Smooth muscle cell (in vitro differentiated cells): ENCODE data around the gene GPX6. TPM values are rescaled to one million over a fixed set of nuclear protein-coding genes. Genes with fewer than 3 reads are reported as not detected.

Source experiments
- DNase-seq: peaks from one replicate; lab custom pipeline; 2025; ENCODE audit not compliant: unreplicated experiment; lab: John Stamatoyannopoulos, UW
- H2AFZ ChIP-seq: fragments of 200-600 bp; sonication (generic); 2 replicates; pipeline ENCODE4 v1.6.0; 2016; ENCODE audit warnings: antibody characterized with exemption, low read depth, mild to moderate bottlenecking
- H3F3A ChIP-seq: fragments of 200-600 bp; sonication (generic); 2 replicates; pipeline ENCODE4 v1.6.0; 2017; ENCODE audit warnings: antibody characterized with exemption, low read depth
- H3K27ac ChIP-seq: fragments of 200-600 bp; sonication (generic); 2 replicates; pipeline ENCODE4 v1.5.1; 2016; ENCODE audit warnings: low read depth, mild to moderate bottlenecking
- H3K27me3 ChIP-seq: fragments of 200-600 bp; sonication (generic); 2 replicates; pipeline ENCODE4 v1.6.1; 2016; ENCODE audit warnings: low read depth, mild to moderate bottlenecking
- H3K36me3 ChIP-seq: fragments of 200-600 bp; sonication (generic); 2 replicates; pipeline ENCODE4 v1.5.1; 2016; ENCODE audit warnings: low read depth
- H3K4me1 ChIP-seq: fragments of 200-600 bp; sonication (generic); 2 replicates; pipeline ENCODE4 v1.5.1; 2016; ENCODE audit warnings: low read depth
- H3K4me2 ChIP-seq: fragments of 200-600 bp; sonication (generic); 2 replicates; pipeline ENCODE4 v1.6.0; 2016; ENCODE audit warnings: mild to moderate bottlenecking
- H3K4me3 ChIP-seq: fragments of 200-600 bp; sonication (generic); 2 replicates; pipeline ENCODE4 v1.5.1; 2016; ENCODE audit warnings: mild to moderate bottlenecking
- H3K79me2 ChIP-seq: fragments of 200-600 bp; sonication (generic); 2 replicates; pipeline ENCODE4 v1.6.0; 2016; ENCODE audit warnings: low read depth, mild to moderate bottlenecking
- H3K9ac ChIP-seq: fragments of 200-600 bp; sonication (generic); 2 replicates; pipeline ENCODE4 v1.6.0; 2016; ENCODE audit warnings: low read depth
- H3K9me3 ChIP-seq: fragments of 200-600 bp; sonication (generic); replicated peaks from 2 replicates; pipeline ENCODE4 v1.5.1; 2016; ENCODE audit warnings: low read depth
- H4K20me1 ChIP-seq: fragments of 200-600 bp; sonication (generic); 2 replicates; pipeline ENCODE4 v1.6.0; 2016; ENCODE audit warnings: low read depth
- CTCF ChIP-seq: fragments of 200-600 bp; sonication (generic); IDR thresholded peaks from 2 replicates; pipeline ENCODE4 v1.5.1; 2017; ENCODE audit warnings: borderline replicate concordance, mild to moderate bottlenecking, antibody characterized with exemption; ENCODE audit not compliant: insufficient read depth, poor library complexity, severe bottlenecking
- WGBS: methylation state at CpG from one replicate; pipeline ENCODE4 v1.1.7; 2016; ENCODE audit warnings: low lambda C conversion rate; 5-methylcytosine and 5-hydroxymethylcytosine counted together
- polyA plus RNA-seq: library from polyadenylated mRNA; unstranded; fragments of >200 nt; fragmentation: Nextera tagmentation; extraction: Ambion mirVana; gene quantifications from 2 replicates; pipeline ENCODE4 v1.2.1, GENCODE V29; 2016
- total RNA-seq: library from RNA; depleted of rRNA; stranded (reverse); fragments of >200 nt; gene quantifications from 2 replicates; pipeline ENCODE4 v1.2.3, GENCODE V29; 2014

The GPX6 gene
- total and polyA plus RNA-seq, 2 experiments from 2014 or later = not detected

- no peak for DNase-seq
- H3K4me2 ChIP-seq = peak overlapping the region; percentile 88
These were observed 21.5 kb upstream of the GPX6 start for GRCh38 chr6:28537065-28537464.

GRCh38 chr6:28534875-28535274 is 19.3 kb upstream of the GPX6 start:
- no peaks in the 10 kb centered on the region for H3K27me3 ChIP-seq
- H2AFZ ChIP-seq = no peak overlapping the region
- H3K36me3 ChIP-seq = no peaks in the 10 kb centered on the region
- TF ChIP-seq CTCF = no peak
- H3K9me3 ChIP-seq = no peaks in the 10 kb centered on the region
- H3F3A ChIP-seq = peaks cover 9% of the 10 kb centered on the region
- H3K9ac ChIP-seq = no peak overlapping the region
- no peak overlapping the region for H3K27ac ChIP-seq
- no peak overlapping the region for H3K4me2 ChIP-seq
- WGBS = 87% methylated on average over 2 of the region's 2 CpGs
- H3K4me3 ChIP-seq = no peak overlapping the region
- H4K20me1 ChIP-seq = no peaks in the 10 kb centered on the region
- no peaks in the 10 kb centered on the region for H3K79me2 ChIP-seq
- DNase-seq = no peak
- peaks cover 14% of the 10 kb centered on the region for H3K4me1 ChIP-seq

More at GRCh38 chr6:28537065-28537464, 21.5 kb upstream of the GPX6 start:
- TF ChIP-seq CTCF = no peak
- Histone ChIP-seq H3F3A (peaks cover 12% of the 10 kb centered on the region), H3K4me1 (peaks cover 14% of the 10 kb centered on the region), H3K27me3 (no peaks in the 10 kb centered on the region), H3K4me3 (peak overlapping the region; percentile 70), H3K9ac (peak overlapping the region; percentile 58), H3K36me3 (no peaks in the 10 kb centered on the region), H3K79me2 (no peaks in the 10 kb centered on the region), H3K27ac (peak overlapping the region; percentile 24), H2AFZ (peak overlapping the region; percentile 97), H4K20me1 (no peaks in the 10 kb centered on the region), H3K9me3 (no peaks in the 10 kb centered on the region)
- 6% methylated on average over 18 of the region's 18 CpGs for WGBS

- H3F3A ChIP-seq = peaks cover 9% of the 10 kb centered on the region
- H3K27ac ChIP-seq = no peak overlapping the region
- 82% methylated on average over 3 of the region's 3 CpGs for WGBS
- H3K4me3 ChIP-seq = no peak overlapping the region
- H3K27me3 ChIP-seq = no peaks in the 10 kb centered on the region
- no peak overlapping the region for H3K9ac ChIP-seq
- H3K4me2 ChIP-seq = no peak overlapping the region
- no peak overlapping the region for H2AFZ ChIP-seq
- no peak for TF ChIP-seq CTCF
- H3K9me3 ChIP-seq = no peaks in the 10 kb centered on the region
- no peaks in the 10 kb centered on the region for H3K36me3 ChIP-seq
- H3K4me1 ChIP-seq = peaks cover 14% of the 10 kb centered on the region
- DNase-seq = no peak
- no peaks in the 10 kb centered on the region for H4K20me1 ChIP-seq
- no peaks in the 10 kb centered on the region for H3K79me2 ChIP-seq
These were observed 18.7 kb upstream of the GPX6 start for GRCh38 chr6:28534306-28534705.

- Histone ChIP-seq H3K4me1 (peaks cover under 1% of the 10 kb centered on the region), H3K79me2 (no peaks in the 10 kb centered on the region), H3F3A (no peaks in the 10 kb centered on the region), H3K36me3 (no peaks in the 10 kb centered on the region), H3K9ac (no peak overlapping the region), H3K9me3 (no peaks in the 10 kb centered on the region), H3K4me3 (no peak overlapping the region), H3K27ac (no peak overlapping the region), H2AFZ (no peak overlapping the region), H3K4me2 (no peak overlapping the region), H4K20me1 (no peaks in the 10 kb centered on the region), H3K27me3 (no peaks in the 10 kb centered on the region)
- 65% methylated on average over 7 of the region's 7 CpGs for WGBS
- DNase-seq = no peak
- TF ChIP-seq CTCF = no peak
These were observed 16.0 kb upstream of the GPX6 start for GRCh38 chr6:28531479-28532128.
